ENCODE results near the gene DEXI. TPM values are rescaled to one million over a fixed set of nuclear protein-coding genes. Genes with fewer than 3 reads are reported as not detected.
A peak's percentile ranks its signal among the peaks of the same experiment; 100 is the strongest.

The DEXI gene
- total and polyA plus RNA-seq, 12 donors: 52.6 to 303 (median 97.1) TPM

DNA sequence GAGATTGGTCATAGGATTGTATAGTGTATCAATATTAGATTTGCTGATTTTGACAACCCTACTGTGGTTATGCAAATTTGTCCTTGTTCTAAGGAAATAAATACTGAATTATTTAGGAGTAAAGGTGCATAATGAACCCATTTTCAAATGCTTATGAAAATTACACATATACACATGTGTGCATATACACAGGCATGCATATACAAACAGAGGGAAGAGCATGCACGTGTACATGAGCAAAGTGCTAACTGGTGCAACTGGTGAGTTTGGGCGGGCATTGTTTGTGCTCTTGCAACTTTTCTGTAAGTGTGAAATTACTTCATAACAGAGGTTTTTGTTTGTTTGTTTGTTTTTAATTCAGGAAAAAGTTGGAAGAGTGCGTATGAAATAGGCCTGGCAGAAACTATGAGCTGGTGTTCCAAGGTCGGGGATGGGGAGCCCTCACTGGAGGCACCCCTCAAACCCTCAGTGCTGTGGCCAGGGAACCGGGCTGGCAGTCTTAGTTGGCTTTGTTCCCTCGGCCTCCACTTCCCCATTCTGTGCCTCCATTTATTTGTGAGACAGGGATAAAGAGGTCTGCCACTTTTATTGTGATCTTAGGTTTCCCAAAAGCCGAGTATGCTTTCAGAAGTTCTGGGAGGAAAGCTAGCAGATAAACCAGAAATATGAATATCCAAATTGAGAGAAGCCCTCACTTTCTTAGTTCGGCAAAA lies 5.8 kb downstream of the DEXI start:
- peak overlapping the region in 4 of 5 donors; percentile 52 to 93 (median 85) for H3K27ac ChIP-seq
- intact Hi-C loops (cut with DNase I): no loop called here
- no peaks in the 10 kb centered on the region for H3K27me3 ChIP-seq
- no peaks in the 10 kb centered on the region for H3K9me3 ChIP-seq (replicated peaks in 1 of 3)
- H3K4me1 ChIP-seq (replicated peaks in 1 of 2): peaks cover 79 to 90% of the 10 kb centered on the region in 2 donors
- H3K4me3 ChIP-seq: no peak overlapping the region
- H3K36me3 ChIP-seq (replicated peaks in 1 of 2): peaks cover 0 to 14% of the 10 kb centered on the region in 2 donors
- 41 to 46% (median 43%) methylated on average over 8 of the region's 8 CpGs for WGBS, 4 donors
- DNase-seq: no peak
- TF ChIP-seq POLR2A (IDR thresholded peaks at IDR 0.05): no peak
- TF ChIP-seq, protein P1, sequence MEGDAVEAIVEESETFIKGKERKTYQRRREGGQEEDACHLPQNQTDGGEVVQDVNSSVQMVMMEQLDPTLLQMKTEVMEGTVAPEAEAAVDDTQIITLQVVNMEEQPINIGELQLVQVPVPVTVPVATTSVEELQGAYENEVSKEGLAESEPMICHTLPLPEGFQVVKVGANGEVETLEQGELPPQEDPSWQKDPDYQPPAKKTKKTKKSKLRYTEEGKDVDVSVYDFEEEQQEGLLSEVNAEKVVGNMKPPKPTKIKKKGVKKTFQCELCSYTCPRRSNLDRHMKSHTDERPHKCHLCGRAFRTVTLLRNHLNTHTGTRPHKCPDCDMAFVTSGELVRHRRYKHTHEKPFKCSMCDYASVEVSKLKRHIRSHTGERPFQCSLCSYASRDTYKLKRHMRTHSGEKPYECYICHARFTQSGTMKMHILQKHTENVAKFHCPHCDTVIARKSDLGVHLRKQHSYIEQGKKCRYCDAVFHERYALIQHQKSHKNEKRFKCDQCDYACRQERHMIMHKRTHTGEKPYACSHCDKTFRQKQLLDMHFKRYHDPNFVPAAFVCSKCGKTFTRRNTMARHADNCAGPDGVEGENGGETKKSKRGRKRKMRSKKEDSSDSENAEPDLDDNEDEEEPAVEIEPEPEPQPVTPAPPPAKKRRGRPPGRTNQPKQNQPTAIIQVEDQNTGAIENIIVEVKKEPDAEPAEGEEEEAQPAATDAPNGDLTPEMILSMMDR (IDR thresholded peaks at IDR 0.05): no peak

- no peak overlapping the region for H3K4me3 ChIP-seq
- H3K9me3 ChIP-seq (replicated peaks in 1 of 3): no peaks in the 10 kb centered on the region
- intact Hi-C loops (cut with DNase I): no loop called here
- peak overlapping the region in 4 of 5 donors; percentile 19 to 87 (median 44) for H3K27ac ChIP-seq
- WGBS, 4 donors: 27 to 32% (median 31%) methylated on average over 7 of the region's 7 CpGs
- H3K36me3 ChIP-seq (replicated peaks in 1 of 2): peaks cover 0 to 14% of the 10 kb centered on the region in 2 donors
- no peak for DNase-seq
- peaks cover 72 to 93% of the 10 kb centered on the region in 2 donors for H3K4me1 ChIP-seq (replicated peaks in 1 of 2)
- TF ChIP-seq, protein P1 (IDR thresholded peaks at IDR 0.05): no peak
- peak in 1 of 2 donors; percentile 22 for TF ChIP-seq POLR2A (IDR thresholded peaks at IDR 0.05)
- no peaks in the 10 kb centered on the region for H3K27me3 ChIP-seq
Observed at GRCh38 chr16:10935226-10935915, 6.9 kb downstream of the DEXI start.

DNA sequence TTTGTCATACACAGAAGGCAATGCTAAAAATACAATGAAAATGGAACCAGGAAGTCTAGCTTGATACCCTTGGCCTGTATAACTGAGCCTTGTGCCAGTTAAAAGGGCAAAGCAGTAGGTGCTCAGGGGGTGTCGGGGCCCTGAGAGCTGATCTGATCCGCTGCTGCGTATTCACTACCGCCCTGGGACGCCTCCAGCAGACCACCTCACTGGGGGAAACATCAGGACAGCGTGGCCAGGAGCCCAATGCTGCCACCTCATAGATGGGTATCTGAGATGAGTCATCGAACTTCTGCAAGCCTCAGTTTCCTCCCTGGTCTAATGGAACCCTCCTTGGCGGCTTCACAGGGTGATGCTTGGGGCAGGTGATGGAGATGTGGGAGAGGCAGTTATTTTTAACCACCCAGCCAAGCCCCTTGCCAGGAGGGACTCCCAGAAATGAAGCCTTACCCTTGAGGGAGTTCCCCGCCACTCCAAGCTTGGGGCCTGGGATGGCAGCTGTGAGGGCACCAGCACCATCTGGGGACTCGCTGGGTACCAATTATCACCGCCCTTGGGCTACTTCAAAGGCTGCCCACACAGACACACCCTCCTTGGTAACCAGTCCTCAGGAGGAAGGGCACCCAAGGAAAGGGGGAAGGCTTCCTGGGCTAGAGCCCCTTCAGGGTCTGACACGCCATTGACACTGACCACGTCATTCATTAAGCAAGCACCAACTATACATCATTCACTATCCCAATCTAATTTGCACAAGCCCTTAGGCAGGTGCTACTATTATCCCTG lies 7.8 kb downstream of the DEXI start:
- DNase-seq: no peak
- Histone ChIP-seq H3K27ac (peak overlapping the region in 3 of 5 donors; percentile 43 to 87 (median 45)), H3K36me3 (replicated peaks in 1 of 2) (peaks cover 0 to 14% of the 10 kb centered on the region in 2 donors), H3K4me1 (replicated peaks in 1 of 2) (peaks cover 72 to 93% of the 10 kb centered on the region in 2 donors), H3K27me3 (no peaks in the 10 kb centered on the region), H3K4me3 (no peak overlapping the region), H3K9me3 (replicated peaks in 1 of 3) (no peaks in the 10 kb centered on the region)
- intact Hi-C loops (cut with DNase I): no loop called here
- WGBS, 4 donors: 91 to 95% (median 93%) methylated on average over 10 to 13 of the region's 13 CpGs
- TF ChIP-seq POLR2A (IDR thresholded peaks at IDR 0.05): no peak
- TF ChIP-seq, protein P1 (IDR thresholded peaks at IDR 0.05): no peak

DNA sequence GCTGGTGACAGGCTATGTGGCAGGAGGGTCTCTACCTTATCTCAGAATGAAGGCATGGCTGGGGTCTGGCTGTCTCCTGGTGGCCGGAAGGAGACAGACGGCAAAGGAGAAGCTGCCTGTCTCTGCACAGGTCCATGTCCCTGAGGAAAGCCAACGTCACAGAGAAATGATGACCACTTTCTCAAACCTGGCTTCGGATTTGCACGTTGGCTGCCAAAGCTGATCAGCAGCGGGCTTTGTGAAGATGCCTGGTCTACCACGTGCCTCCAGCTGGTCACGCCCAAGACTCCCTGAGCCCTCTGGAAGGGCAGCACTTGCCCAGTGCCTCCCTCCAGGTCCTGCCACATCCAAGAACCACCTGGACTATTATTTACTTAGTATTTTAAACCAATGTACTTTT lies 8.4 kb downstream of the DEXI start:
- H3K4me3 ChIP-seq: no peak overlapping the region
- DNase-seq: peak in 6 of 7 donors; percentile 76 to 85 (median 81)
- TF ChIP-seq, protein P1 (IDR thresholded peaks at IDR 0.05): peak in 2 of 6 experiments; percentile 18 to 19
- peak in 1 of 2 donors; percentile 23 for TF ChIP-seq POLR2A (IDR thresholded peaks at IDR 0.05)
- WGBS, 4 donors: 45 to 60% (median 51%) methylated on average over 3 to 8 of the region's 8 CpGs
- no peaks in the 10 kb centered on the region for H3K27me3 ChIP-seq
- H3K27ac ChIP-seq: peak overlapping the region in 3 of 5 donors; percentile 45 to 87 (median 77)
- no peaks in the 10 kb centered on the region for H3K9me3 ChIP-seq (replicated peaks in 1 of 3)
- peaks cover 68 to 90% of the 10 kb centered on the region in 2 donors for H3K4me1 ChIP-seq (replicated peaks in 1 of 2)
- peaks cover 0 to 17% of the 10 kb centered on the region in 2 donors for H3K36me3 ChIP-seq (replicated peaks in 1 of 2)
- intact Hi-C loops (cut with DNase I): no loop called here

All from adrenal gland (tissue), 12 donors.